ENCODE measurements around the gene SERINC5.

GRCh38 chr5:80195837-80196400, 59.9 kb downstream of the SERINC5 start:
- TF ChIP-seq CTCF (IDR thresholded peaks at IDR 0.05) (no peak), POLR2AphosphoS5 (IDR thresholded peaks at IDR 0.05; ENCODE audit: low read depth, low read length) (no peak), REST (IDR thresholded peaks at IDR 0.05; ENCODE audit: insufficient read depth in 1 of 2, low read depth in 2 of 2, low read length in 1 of 2) (no peak), TCF7L2 (IDR thresholded peaks at IDR 0.05; ENCODE audit: low read depth, low read length) (no peak), SIN3A (IDR thresholded peaks at IDR 0.05; ENCODE audit: borderline replicate concordance, insufficient read depth, low read depth, low read length) (no peak)

Data from Panc1 (cell line).